GM19035 (cell line): ENCODE results near the gene NSUN6.

Experiments
- ATAC-seq: cut with Tn5 transposase; IDR thresholded peaks from one replicate; pipeline ENCODE4 v1.9.1; 2021; ENCODE audit not compliant: unreplicated experiment

The NSUN6 gene

GRCh38 chr10:18505456-18506118, 145.8 kb downstream of the NSUN6 start:
- no peak for ATAC-seq

GRCh38 chr10:18504161-18504560, 147.2 kb downstream of the NSUN6 start:
- no peak for ATAC-seq

GRCh38 chr10:18501629-18502028, 149.8 kb downstream of the NSUN6 start:
- peak; percentile 20 for ATAC-seq

- peak; percentile 92 for ATAC-seq
Observed at GRCh38 chr10:18501198-18501597, 150.2 kb downstream of the NSUN6 start.

- no peak for ATAC-seq
Observed at GRCh38 chr10:18500576-18500975, 150.8 kb downstream of the NSUN6 start.

- ATAC-seq: no peak
Observed at GRCh38 chr10:18498998-18499397, 152.4 kb downstream of the NSUN6 start.

- ATAC-seq: no peak
Observed at GRCh38 chr10:18497806-18498369, 153.5 kb downstream of the NSUN6 start.
